Measurements from ENCODE around the gene MAGI2.

DNA sequence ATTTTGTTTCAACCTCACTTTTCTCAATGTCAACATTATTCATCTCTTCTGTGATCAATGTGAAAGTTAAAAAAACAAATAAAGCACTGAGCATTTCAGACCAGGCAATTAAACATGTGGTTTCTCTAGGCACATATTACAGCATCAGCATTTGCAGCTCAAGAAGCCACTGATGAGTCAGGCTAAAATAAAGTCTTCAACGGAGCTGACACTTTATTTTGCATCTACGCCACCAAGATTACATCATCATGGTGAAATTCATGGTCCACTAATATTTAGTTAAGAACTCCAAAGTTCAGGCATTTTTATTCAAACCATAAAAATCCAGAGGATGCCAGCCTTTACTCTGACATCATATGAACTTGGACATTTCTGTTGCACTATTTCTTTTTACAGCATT lies 33.0 kb downstream of the MAGI2 start:
- no peak for TF ChIP-seq POLR2A (IDR thresholded peaks at IDR 0.05; ENCODE audit: low read length)
- no peak for TF ChIP-seq GATA1 (IDR thresholded peaks at IDR 0.05; ENCODE audit: low read depth, low read length)
